ENCODE measurements around the gene DNAJC16.

Gene DNAJC16

GRCh38 chr1:15531682-15532081, 5.0 kb downstream of the DNAJC16 start:
- no peak for TF ChIP-seq POLR2AphosphoS5 (IDR thresholded peaks at IDR 0.05; ENCODE audit: low read depth)
- no peak for TF ChIP-seq CTCF (IDR thresholded peaks at IDR 0.05; ENCODE audit: insufficient read depth, low read length)
- no peak for TF ChIP-seq REST (IDR thresholded peaks at IDR 0.05; ENCODE audit: insufficient replicate concordance, low read depth)
- TF ChIP-seq GABPA (IDR thresholded peaks at IDR 0.05; ENCODE audit: low read depth) = no peak
- TF ChIP-seq SPI1 (IDR thresholded peaks at IDR 0.05; ENCODE audit: borderline replicate concordance, low read depth) = no peak
- H3K4me3 ChIP-seq (replicated peaks; ENCODE audit: insufficient read depth, low read length) = no peak overlapping the region
- no peak for DNase-seq (ENCODE audit: low read depth in 1 of 2, low spot score in 1 of 2)
- no peaks in the 10 kb centered on the region for H3K27me3 ChIP-seq (ENCODE audit: insufficient read depth, poor library complexity, severe bottlenecking)
- H3K27ac ChIP-seq (replicated peaks) = no peak overlapping the region

GRCh38 chr1:15538771-15539170, 12.1 kb downstream of the DNAJC16 start:
- Histone ChIP-seq H3K27me3 (ENCODE audit: insufficient read depth, poor library complexity, severe bottlenecking) (no peaks in the 10 kb centered on the region), H3K27ac (replicated peaks) (no peak overlapping the region), H3K4me3 (replicated peaks; ENCODE audit: insufficient read depth, low read length) (no peak overlapping the region)
- no peak for DNase-seq (ENCODE audit: low read depth in 1 of 2, low spot score in 1 of 2)
- no peak for TF ChIP-seq GABPA (IDR thresholded peaks at IDR 0.05; ENCODE audit: low read depth)
- TF ChIP-seq SPI1 (IDR thresholded peaks at IDR 0.05; ENCODE audit: borderline replicate concordance, low read depth) = no peak

GRCh38 chr1:15540186-15540585, 13.5 kb downstream of the DNAJC16 start:
- TF ChIP-seq GABPA (IDR thresholded peaks at IDR 0.05; ENCODE audit: low read depth) (no peak), CTCF (IDR thresholded peaks at IDR 0.05; ENCODE audit: insufficient read depth, low read length) (no peak), POLR2AphosphoS5 (IDR thresholded peaks at IDR 0.05; ENCODE audit: low read depth) (no peak), REST (IDR thresholded peaks at IDR 0.05; ENCODE audit: insufficient replicate concordance, low read depth) (no peak), SPI1 (IDR thresholded peaks at IDR 0.05; ENCODE audit: borderline replicate concordance, low read depth) (no peak)
- DNase-seq (ENCODE audit: low read depth in 1 of 2, low spot score in 1 of 2) = no peak
- H3K27me3 ChIP-seq (ENCODE audit: insufficient read depth, poor library complexity, severe bottlenecking) = no peaks in the 10 kb centered on the region
- no peak overlapping the region for H3K4me3 ChIP-seq (replicated peaks; ENCODE audit: insufficient read depth, low read length)
- H3K27ac ChIP-seq (replicated peaks) = no peak overlapping the region

- H3K27ac ChIP-seq (replicated peaks) = no peak overlapping the region
- no peak for DNase-seq (ENCODE audit: low read depth in 1 of 2, low spot score in 1 of 2)
- TF ChIP-seq GABPA (IDR thresholded peaks at IDR 0.05; ENCODE audit: low read depth) = no peak
- TF ChIP-seq SPI1 (IDR thresholded peaks at IDR 0.05; ENCODE audit: borderline replicate concordance, low read depth) = no peak
- no peak for TF ChIP-seq CTCF (IDR thresholded peaks at IDR 0.05; ENCODE audit: insufficient read depth, low read length)
- TF ChIP-seq REST (IDR thresholded peaks at IDR 0.05; ENCODE audit: insufficient replicate concordance, low read depth) = no peak
- no peak for TF ChIP-seq POLR2AphosphoS5 (IDR thresholded peaks at IDR 0.05; ENCODE audit: low read depth)
- no peaks in the 10 kb centered on the region for H3K27me3 ChIP-seq (ENCODE audit: insufficient read depth, poor library complexity, severe bottlenecking)
- H3K4me3 ChIP-seq (replicated peaks; ENCODE audit: insufficient read depth, low read length) = no peak overlapping the region
Observed at GRCh38 chr1:15541231-15541792, 14.7 kb downstream of the DNAJC16 start.

All from HL-60 (cell line).